Activated CD8-positive, alpha-beta memory T cell treated with anti-CD3 and anti-CD28 coated beads, Interleukin-2, amount 10 ng/mL, durations not matched to agents 7 days and 5 days (primary cell): Measurements from ENCODE around the gene PBRM1. TPM values are rescaled to one million over a fixed set of nuclear protein-coding genes. Genes with fewer than 3 reads are reported as not detected.

Experiments
- ATAC-seq: fragments of 150-1000 bp; cut with Tn5 transposase; one replicate; pipeline ENCODE4 v1.10.0; 2021; ENCODE audit warnings: moderate library complexity
- CTCF ChIA-PET: fragments of 350-600 bp; sonication (Branson Sonifier 250); formaldehyde crosslinking; loops from one replicate; lab custom pipeline; 2021; ENCODE audit warnings: antibody characterized with exemption; lab: Charles Lee
- DNase-seq: peaks from one replicate; pipeline ENCODE4 v3.0.0-alpha.2; 2020
- H3K27ac Mint-ChIP-seq: one replicate; pipeline ENCODE4 v1.8.0; 2021; ENCODE audit warnings: mild to moderate bottlenecking, mixed read lengths
- H3K27me3 Mint-ChIP-seq: one replicate; pipeline ENCODE4 v1.8.0; 2021; ENCODE audit warnings: mixed read lengths
- H3K36me3 Mint-ChIP-seq: one replicate; pipeline ENCODE4 v1.8.0; 2021; ENCODE audit warnings: mild to moderate bottlenecking, mixed read lengths
- H3K4me1 Mint-ChIP-seq: one replicate; pipeline ENCODE4 v1.8.0; 2021; ENCODE audit warnings: mixed read lengths
- H3K4me3 Mint-ChIP-seq: one replicate; pipeline ENCODE4 v1.8.0; 2021; ENCODE audit warnings: mild to moderate bottlenecking, moderate library complexity, mixed read lengths
- H3K9me3 Mint-ChIP-seq: one replicate; pipeline ENCODE4 v1.8.0; 2022; ENCODE audit warnings: low read depth, mixed read lengths
- total RNA-seq, 2 experiments: library from RNA; stranded (reverse); gene quantifications; one replicate each; pipeline ENCODE4 v1.2.3, GENCODE V29; 2021

The PBRM1 gene
- total RNA-seq, 2 experiments from 2014 or later: 69.7 to 73.3 TPM

DNA sequence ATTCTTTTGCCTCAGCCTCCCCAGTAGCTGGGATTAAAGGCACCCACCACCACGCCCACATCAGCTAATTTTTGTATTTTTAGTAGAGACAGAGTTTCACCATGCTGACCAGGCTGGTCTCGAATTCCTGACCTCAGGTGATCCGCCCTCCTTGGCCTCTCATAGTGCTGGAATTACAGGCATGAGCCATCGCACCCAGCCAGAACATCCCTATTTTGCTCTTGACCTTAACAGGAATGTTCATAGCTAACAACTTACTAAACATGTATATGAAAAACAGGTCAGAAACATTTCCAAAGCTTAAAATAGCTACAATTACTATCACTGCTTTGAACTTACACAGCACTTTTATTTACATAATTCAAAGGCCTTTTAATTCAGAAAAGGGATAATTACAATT lies 115.6 kb downstream of the PBRM1 start:
- H3K9me3 Mint-ChIP-seq: no peaks in the 10 kb centered on the region
- no peaks in the 10 kb centered on the region for H3K4me1 Mint-ChIP-seq
- peaks cover 26% of the 10 kb centered on the region for H3K36me3 Mint-ChIP-seq
- no peak overlapping the region for H3K4me3 Mint-ChIP-seq
- no peak for ATAC-seq
- H3K27ac Mint-ChIP-seq: no peak overlapping the region
- CTCF ChIA-PET: interaction anchor here (0.7 kb wide), 1 partner anchor 9 kb away, joined by 4 read pairs; no protein-coding TSS in a partner anchor
- DNase-seq: no peak
- no peaks in the 10 kb centered on the region for H3K27me3 Mint-ChIP-seq

DNA sequence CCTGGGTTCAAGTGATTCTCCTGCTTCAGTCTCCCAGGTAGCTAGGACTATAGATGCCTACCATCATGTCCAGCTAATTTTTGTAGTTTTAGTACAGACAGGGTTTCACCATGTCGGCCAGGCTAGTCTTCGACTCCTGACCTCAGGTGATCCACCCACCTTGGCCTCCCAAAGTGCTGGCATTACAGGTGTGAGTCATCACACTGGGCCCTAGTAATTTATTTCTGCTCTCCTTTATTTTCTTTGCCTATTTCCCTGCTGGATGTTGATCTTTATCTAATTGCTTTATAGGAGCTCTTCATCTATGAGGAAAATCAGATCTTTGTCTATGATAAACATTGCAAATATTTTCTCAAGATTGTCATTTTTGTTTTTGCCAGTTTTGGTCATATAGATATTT lies 117.6 kb downstream of the PBRM1 start:
- DNase-seq (no peak), ATAC-seq (no peak)
- Mint-ChIP-seq H3K9me3 (no peaks in the 10 kb centered on the region), H3K27me3 (no peaks in the 10 kb centered on the region), H3K27ac (no peak overlapping the region), H3K36me3 (peaks cover 27% of the 10 kb centered on the region), H3K4me1 (no peaks in the 10 kb centered on the region), H3K4me3 (no peak overlapping the region)
- CTCF ChIA-PET: interaction anchor here (0.9 kb wide), 1 partner anchor 44 kb away, joined by 3 read pairs; no protein-coding TSS in a partner anchor

DNA sequence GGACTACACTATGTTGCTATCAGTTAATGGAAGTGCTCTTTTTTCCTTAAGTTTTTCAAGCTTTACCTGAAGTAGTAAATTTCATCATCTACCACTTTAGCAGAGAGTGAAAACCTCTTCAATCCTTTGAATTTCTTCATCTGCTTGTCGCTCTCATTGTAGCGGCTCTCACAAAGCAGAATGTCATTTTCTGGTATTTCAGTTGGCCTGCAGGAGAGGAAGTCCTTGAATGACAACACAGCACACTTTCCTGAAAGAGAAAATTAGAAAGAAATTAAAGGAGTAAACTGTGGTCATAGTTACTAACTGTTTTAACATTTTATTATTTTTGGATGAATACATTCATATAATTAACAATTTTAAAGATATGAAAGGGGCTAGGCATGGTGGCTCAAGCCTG lies 121.7 kb downstream of the PBRM1 start:
- no peaks in the 10 kb centered on the region for H3K9me3 Mint-ChIP-seq

DNA sequence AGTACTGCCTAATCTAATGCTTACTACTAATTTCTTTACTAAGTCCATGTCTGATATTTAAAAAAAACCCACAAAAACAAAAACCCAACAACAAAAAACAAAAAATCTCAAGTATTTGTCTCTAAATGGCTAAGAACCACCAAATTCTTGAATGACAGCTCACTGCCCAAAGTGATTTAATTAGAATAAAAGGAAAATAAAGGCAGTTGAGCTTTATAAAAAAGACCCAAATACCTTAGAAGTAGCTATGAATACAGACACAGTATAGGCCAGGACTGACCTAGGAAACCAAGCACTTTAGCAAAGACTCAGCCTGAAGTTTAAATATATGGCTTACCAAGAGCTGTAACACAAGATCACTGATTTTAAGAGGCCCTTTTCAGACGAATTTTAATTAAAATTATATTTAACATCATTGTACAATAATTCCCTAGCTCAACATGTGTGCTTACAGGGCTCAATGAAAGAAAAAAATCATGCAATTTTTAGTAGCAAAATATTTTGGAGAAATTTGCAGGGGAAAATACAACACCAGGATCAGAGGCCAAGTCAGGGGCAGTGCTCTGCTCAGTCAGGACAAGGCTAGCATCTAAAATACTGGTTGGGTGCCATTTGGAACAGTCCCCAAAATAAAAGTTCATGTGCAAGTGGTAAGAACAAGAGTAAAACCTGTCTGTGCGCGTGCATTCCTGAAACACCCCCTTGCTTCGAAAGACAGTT lies 124.5 kb downstream of the PBRM1 start:
- no peak overlapping the region for H3K27ac Mint-ChIP-seq

More for the DNA sequence above, 121.7 kb downstream of the PBRM1 start:
- peaks cover 41% of the 10 kb centered on the region for H3K36me3 Mint-ChIP-seq
- ATAC-seq (no peak), DNase-seq (no peak)
- H3K4me3 Mint-ChIP-seq: no peak overlapping the region
- no peak overlapping the region for H3K27ac Mint-ChIP-seq
- H3K4me1 Mint-ChIP-seq: no peaks in the 10 kb centered on the region
- CTCF ChIA-PET: no interaction called here
- H3K27me3 Mint-ChIP-seq: no peaks in the 10 kb centered on the region

DNA sequence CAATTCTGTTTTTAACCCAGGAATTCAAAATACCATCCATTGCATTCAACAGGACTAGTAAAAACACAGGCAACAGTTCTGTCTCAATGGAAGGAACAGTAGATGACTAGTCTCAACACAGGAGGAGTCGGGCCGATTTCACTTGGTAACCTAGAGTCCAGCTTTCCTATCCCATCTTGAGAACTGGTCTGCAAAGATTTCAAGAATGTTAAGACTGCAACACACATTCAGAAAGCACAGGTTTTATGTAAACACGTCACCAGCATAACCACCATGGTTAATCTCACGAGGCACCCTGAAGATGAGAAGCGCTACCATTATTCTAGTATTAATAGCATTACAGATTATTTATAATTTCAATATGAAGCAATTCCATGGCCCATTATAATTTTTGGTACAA lies 127.3 kb downstream of the PBRM1 start:
- DNase-seq: no peak
- CTCF ChIA-PET: interaction anchor here (0.6 to 1.5 kb wide), 3 partner anchors 11 to 67 kb away, joined by 3 read pairs; no protein-coding TSS in a partner anchor
- no peak for ATAC-seq
- H3K27me3 Mint-ChIP-seq: no peaks in the 10 kb centered on the region
- no peak overlapping the region for H3K27ac Mint-ChIP-seq
- no peak overlapping the region for H3K4me3 Mint-ChIP-seq
- no peaks in the 10 kb centered on the region for H3K4me1 Mint-ChIP-seq
- no peaks in the 10 kb centered on the region for H3K9me3 Mint-ChIP-seq
- peaks cover 49% of the 10 kb centered on the region for H3K36me3 Mint-ChIP-seq

More for the DNA sequence above, 124.5 kb downstream of the PBRM1 start:
- no peaks in the 10 kb centered on the region for H3K27me3 Mint-ChIP-seq
- no peak for ATAC-seq
- no peak for DNase-seq
- no peaks in the 10 kb centered on the region for H3K4me1 Mint-ChIP-seq
- peaks cover 39% of the 10 kb centered on the region for H3K36me3 Mint-ChIP-seq
- CTCF ChIA-PET: interaction anchor here (0.6 to 1.2 kb wide), 3 partner anchors 8 to 113 kb away, joined by 3 to 4 read pairs (median 3); no protein-coding TSS in a partner anchor
- no peaks in the 10 kb centered on the region for H3K9me3 Mint-ChIP-seq
- H3K4me3 Mint-ChIP-seq: no peak overlapping the region

DNA sequence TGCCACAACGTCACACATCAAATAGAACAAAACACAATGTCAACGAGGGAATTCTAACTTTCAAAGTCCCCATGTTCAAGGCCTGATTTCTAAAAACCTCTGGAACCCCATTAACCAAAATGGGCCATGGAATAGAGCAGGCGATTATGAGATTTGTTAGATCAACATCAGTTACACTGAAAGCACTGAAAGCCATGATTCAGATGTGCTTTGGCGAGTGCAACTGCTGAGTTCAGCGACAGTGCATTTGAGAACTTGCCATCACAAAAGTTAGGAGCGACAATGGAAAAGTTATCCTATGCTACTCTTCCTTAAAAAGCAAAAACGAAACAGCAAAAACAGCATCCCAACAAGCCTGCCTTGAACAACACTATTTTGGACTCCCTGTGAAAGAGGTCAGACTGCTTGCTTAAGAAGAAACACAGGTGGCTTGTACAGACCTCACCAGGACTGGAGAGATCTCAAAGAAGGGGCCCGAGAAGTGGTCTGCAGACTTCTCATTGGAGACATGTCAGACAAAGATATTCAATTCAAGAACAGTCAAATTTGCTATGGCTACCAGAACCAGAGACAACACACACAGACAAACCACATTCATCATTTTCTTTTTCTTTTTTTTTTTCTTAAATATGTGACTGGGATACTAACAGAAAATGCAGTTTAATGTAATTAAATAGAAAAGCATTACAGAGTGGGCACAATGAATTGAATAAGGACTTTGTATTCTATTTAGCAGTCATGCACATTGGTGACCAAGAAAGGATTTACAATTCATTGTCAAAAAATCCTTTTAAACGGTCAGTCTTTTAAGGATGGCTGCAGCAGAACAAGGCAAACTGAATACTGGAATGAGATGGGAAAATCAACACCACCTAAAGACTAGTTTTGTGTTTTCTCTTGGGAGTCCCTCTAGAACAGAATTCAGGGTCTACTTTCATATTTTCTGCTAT lies 128.4 kb downstream of the PBRM1 start:
- no peaks in the 10 kb centered on the region for H3K9me3 Mint-ChIP-seq
- H3K4me1 Mint-ChIP-seq: no peaks in the 10 kb centered on the region
- ATAC-seq (no peak), DNase-seq (no peak)
- CTCF ChIA-PET: no interaction called here
- H3K27ac Mint-ChIP-seq: no peak overlapping the region
- H3K4me3 Mint-ChIP-seq: no peak overlapping the region
- H3K36me3 Mint-ChIP-seq: peaks cover 43% of the 10 kb centered on the region
- no peaks in the 10 kb centered on the region for H3K27me3 Mint-ChIP-seq

DNA sequence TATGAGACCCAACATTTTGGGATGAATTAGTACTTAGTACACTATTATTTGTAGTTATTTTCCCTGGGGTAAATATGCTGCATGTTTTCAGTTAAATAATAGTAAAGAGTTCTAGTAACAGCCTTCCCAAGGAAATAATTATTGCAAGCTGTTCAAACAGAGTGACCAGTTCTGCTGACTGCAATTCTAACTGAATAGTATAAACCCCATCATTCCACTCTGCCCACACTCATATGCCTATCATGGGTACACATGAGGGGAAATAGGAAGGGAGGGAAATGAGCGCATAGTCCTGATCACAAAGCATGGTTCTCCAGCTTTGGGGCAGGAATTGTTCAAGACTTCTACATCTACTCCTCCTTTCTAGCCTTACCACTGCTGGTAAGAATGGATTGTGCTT lies 130.7 kb downstream of the PBRM1 start:
- CTCF ChIA-PET: no interaction called here
- no peak for DNase-seq
- no peak overlapping the region for H3K27ac Mint-ChIP-seq
- ATAC-seq: no peak
- no peaks in the 10 kb centered on the region for H3K9me3 Mint-ChIP-seq
- H3K36me3 Mint-ChIP-seq: peaks cover 35% of the 10 kb centered on the region
- H3K4me3 Mint-ChIP-seq: no peak overlapping the region
- H3K4me1 Mint-ChIP-seq: no peaks in the 10 kb centered on the region
- no peaks in the 10 kb centered on the region for H3K27me3 Mint-ChIP-seq

DNA sequence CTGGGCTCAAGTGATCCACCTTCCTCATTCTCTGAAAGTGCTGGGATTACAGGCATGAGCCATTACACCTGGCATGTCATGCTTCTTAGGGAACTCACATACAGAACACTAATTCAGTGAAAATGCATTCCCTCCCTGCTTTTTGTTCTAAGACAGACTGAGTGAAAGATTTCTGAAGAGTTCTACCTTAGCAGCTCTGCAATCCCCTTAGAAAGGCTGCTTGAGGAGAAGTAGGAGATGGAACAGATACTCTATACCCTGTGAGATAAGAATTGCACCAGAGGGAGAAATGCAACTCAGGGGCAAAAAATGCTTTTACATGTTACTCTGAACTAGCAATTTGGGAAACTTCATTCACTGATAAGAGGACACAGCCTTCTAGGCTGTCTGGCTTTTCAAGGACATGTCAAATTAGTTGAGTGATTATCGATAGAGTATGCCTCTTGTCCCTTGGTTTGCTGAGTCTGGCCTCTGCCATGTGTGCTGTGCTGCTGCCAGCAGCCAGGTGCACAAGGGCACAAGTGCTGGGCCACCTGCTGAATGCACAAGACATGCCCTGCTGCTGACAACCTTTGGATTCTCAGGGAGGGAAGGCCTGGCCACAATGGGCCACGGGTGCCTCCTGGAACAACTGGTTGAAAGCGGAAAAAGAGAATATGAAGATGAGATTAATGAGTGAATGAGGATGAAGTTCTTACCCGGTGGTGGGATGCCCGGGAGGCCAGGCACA lies 131.5 kb downstream of the PBRM1 start:
- H3K36me3 Mint-ChIP-seq: peaks cover 29% of the 10 kb centered on the region
- no peaks in the 10 kb centered on the region for H3K9me3 Mint-ChIP-seq
- CTCF ChIA-PET: interaction anchor here (0.9 to 1.2 kb wide), 2 partner anchors 9 to 13 kb away, joined by 3 to 5 read pairs; no protein-coding TSS in a partner anchor
- H3K4me3 Mint-ChIP-seq: no peak overlapping the region
- H3K27me3 Mint-ChIP-seq: no peaks in the 10 kb centered on the region
- H3K4me1 Mint-ChIP-seq: no peaks in the 10 kb centered on the region
- DNase-seq: no peak
- no peak overlapping the region for H3K27ac Mint-ChIP-seq
- no peak for ATAC-seq

DNA sequence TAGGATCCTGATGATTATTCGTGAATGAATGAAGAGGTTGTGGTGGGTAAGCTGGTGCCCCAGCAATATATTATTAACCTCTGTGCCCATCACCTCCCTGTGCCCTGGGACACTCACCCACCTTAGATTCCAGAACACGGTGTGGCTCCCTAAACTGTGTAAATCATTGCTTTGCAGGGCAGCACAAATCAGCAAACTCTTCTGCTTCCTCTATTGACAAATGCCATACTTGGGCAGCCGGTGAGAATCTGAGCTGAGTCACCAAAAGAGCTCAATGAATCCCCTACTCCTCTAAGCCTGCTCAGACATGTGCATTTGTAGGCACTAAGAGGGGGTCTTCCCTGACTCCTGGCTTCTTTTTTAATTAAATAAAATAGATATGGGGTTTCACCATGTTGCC lies 133.6 kb downstream of the PBRM1 start:
- Mint-ChIP-seq H3K27ac (no peak overlapping the region), H3K4me1 (peaks cover 8% of the 10 kb centered on the region), H3K9me3 (no peaks in the 10 kb centered on the region), H3K4me3 (no peak overlapping the region), H3K27me3 (no peaks in the 10 kb centered on the region), H3K36me3 (peaks cover 27% of the 10 kb centered on the region)
- ATAC-seq (no peak), DNase-seq (no peak)
- CTCF ChIA-PET: interaction anchor here (0.8 kb wide), 1 partner anchor 22 kb away, joined by 3 read pairs; no protein-coding TSS in a partner anchor

DNA sequence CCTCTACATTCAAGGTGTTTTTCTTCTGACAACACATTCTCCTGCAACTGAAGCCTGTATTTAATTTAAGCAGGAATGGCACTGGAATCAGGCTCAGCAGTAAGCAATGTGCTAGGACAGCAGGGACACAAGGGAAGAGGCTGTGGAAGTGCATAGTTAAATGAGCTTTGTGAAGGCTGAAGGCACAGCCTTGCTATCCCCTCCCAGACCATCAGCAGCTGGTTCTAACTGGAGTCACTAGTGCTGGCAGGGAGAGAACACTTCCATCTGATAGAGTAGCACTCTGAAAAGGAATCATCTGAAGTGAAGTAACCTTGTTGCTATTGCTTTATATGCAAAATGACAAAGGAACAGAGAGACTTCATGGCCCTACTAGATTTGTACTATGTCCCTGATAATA lies 134.6 kb downstream of the PBRM1 start:
- Mint-ChIP-seq H3K36me3 (peaks cover 27% of the 10 kb centered on the region), H3K27me3 (no peaks in the 10 kb centered on the region), H3K4me3 (no peak overlapping the region), H3K27ac (no peak overlapping the region), H3K9me3 (no peaks in the 10 kb centered on the region), H3K4me1 (peaks cover 11% of the 10 kb centered on the region)
- ATAC-seq (no peak), DNase-seq (no peak)
- CTCF ChIA-PET: no interaction called here

DNA sequence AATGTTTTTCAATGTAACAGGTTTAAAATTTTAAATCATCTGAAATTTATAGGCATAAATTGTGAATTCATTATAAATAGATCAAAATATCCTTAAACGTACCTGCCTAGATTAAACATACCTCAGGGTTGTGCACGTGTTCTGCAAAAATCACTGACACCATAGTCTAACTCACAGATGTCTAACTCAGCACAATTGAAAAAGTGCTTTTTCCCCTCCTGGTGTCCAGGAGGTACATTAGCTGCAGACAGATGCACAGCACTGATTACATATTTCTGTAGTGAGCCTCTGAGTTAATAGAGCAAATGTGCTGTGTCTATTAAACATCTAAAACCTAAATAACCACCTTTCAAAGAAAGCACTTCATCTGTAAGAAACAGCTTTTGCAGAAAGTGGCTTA lies 138.6 kb downstream of the PBRM1 start:
- ATAC-seq: no peak
- Mint-ChIP-seq H3K36me3 (peaks cover 14% of the 10 kb centered on the region), H3K9me3 (no peaks in the 10 kb centered on the region), H3K27ac (no peak overlapping the region), H3K4me3 (no peak overlapping the region), H3K27me3 (no peaks in the 10 kb centered on the region), H3K4me1 (peaks cover 11% of the 10 kb centered on the region)
- CTCF ChIA-PET: interaction anchor here (0.9 to 1.7 kb wide), 3 partner anchors 9 to 135 kb away, joined by 3 read pairs; no protein-coding TSS in a partner anchor
- no peak for DNase-seq

DNA sequence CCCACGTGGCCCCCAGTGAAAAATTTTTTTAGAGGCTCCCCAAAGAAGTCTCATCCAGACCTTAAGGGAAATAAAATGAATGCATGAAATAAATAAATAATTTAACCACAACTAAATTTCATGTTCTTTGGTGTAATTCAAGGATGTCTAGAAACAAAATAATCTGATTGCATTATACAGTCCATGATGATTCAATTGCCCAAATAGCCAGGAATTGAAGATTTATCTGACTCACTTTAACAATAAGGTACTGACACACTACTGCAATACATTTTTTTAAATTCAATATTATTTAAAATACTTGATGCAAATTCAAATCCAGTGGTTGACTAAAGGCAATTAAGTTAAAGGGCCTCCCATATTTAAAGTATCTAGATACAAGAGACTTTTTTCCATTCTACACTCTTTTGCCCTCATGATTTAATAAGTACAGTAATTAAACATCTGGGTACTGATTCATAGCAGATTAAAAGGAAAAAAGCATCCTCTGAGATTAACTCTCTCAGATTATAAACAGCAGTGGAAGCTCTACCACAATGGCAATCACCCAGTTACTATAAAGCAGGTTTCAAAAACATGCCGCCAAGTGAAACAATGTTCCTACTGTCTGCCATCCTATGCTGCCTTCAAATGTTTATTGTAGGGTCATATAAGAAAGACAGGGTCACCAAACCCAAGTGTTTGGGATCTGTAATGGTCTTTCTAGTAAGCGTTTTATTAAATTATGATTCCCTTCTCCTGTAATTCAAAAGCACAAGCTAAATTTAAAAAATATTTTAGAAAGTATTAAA lies 139.4 kb downstream of the PBRM1 start:
- CTCF ChIA-PET: interaction anchor here (1.2 to 1.7 kb wide), 2 partner anchors 10 to 136 kb away, joined by 3 read pairs; no protein-coding TSS in a partner anchor

More for the DNA sequence above, 139.4 kb downstream of the PBRM1 start:
- Mint-ChIP-seq H3K4me3 (no peak overlapping the region), H3K27ac (no peak overlapping the region), H3K9me3 (no peaks in the 10 kb centered on the region), H3K27me3 (no peaks in the 10 kb centered on the region), H3K4me1 (peaks cover 12% of the 10 kb centered on the region), H3K36me3 (peaks cover 16% of the 10 kb centered on the region)
- ATAC-seq: no peak
- no peak for DNase-seq
